ENCODE measurements around the gene SNRPD1. TPM values are rescaled to one million over a fixed set of nuclear protein-coding genes. Genes with fewer than 3 reads are reported as not detected.

Gene SNRPD1
- total RNA-seq: 10.8 TPM in 2 replicates

DNA sequence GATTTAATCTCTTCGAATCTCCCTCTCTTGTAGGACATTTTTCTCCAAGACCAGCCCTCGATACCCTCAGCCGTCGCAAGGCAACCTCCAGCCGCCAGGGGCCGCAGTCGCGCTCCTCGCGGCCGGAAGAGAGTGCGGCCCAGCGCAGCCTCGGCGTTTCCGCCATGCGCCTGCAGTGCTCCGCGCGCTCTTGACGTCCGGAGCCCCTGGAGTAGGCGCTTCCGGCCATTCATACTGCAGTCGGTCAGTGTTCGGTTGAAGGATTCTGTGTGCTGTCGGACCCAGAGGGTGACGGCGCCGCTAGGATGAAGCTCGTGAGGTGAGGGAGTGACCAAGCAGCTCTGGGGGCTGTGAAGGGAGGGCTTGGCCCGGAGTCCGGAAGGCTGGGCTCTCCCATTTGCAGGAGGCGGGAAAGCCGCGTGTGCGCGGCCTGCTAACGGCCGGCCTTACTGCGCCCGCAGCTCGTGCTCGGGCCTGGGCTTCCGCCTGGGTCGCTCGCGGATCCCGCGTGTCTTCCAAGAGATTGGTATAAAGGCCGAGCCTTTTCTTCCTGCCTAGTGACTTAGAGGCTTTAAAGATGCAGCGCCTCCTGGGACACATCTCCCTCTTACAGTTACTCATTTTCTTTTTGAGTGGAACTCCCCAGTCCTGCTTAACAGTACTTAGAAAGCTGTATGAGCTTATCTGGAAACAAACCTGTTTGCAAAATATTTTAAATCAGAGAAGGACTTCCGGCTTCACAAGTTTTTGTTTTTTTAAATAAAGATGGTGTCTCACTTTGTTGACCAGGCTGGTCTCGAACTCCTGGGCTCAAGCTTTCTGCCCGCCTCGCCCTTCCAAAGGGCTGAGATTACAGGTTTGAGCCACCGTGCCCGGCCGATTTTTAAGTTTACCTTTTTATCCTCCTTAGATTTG lies at the start of gene SNRPD1:
TSS of gene SNRPD1 (plus strand) at position 190 of the 915 bp plus-strand sequence. CDS start at position 306, 116 bp downstream.

DNA sequence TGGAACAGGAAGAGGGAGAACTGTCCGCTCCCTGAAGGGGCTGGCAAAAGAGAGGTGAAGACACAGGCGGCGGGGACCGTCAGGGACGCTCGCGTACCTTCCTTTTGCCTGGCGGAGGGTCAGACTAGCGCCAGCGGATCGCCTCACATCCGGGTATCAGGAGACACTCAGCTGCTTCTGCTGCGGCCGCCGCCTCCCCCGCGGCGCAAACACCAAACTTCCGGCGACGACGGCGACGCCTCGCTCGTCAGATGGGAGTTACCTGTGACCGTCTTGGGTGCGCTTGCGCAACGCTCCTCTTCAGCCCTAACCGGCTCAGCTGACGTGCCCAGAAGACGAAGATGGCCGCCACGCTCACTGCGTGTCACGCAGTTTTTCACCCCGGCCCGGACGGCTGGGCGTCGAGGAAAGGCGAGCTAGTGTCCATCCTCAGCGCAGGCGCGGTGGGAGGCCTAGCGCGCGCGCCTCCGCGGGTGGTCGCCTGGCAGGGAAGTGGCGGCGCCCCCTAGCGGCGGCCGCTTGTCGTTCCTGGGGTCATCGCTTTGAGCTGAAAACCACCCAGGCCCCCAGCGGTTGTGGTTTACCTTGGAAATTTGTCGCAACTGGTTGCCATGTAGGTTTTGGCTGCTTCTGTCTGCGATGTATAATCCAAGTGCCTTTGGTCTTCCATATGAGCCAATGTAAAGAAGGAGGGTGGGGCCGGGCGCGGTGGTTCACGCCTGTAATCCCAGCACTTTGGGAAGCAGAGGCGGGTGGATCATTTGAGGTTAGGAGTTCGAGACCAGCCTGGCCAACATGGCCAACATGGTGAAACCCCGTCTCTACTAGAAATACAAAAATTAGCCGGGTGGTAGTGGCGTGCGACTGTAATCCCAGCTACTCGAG lies 11.3 kb upstream of the SNRPD1 start, which contains the start of gene ESCO1:
TSS of gene ESCO1 (minus strand) at position 179 of the 885 bp plus-strand sequence. CDS start 25,861 bp downstream, outside the sequence.

Other genes with a start within 250 kb of the SNRPD1 start
- gene ESCO1, start 11.6 kb upstream of the SNRPD1 start, total RNA-seq: 10.0 and 10.7 TPM in 2 replicates
- gene ABHD3, start 92.5 kb downstream of the SNRPD1 start, total RNA-seq: 1.5 and 3.3 TPM in 2 replicates
- gene MIB1, start 128.5 kb downstream of the SNRPD1 start, total RNA-seq: 16.4 and 18.5 TPM in 2 replicates